ENCODE data around the gene LARGE1. TPM values are rescaled to one million over a fixed set of nuclear protein-coding genes. Genes with fewer than 3 reads are reported as not detected.

The LARGE1 gene
- total and polyA plus RNA-seq, 3 experiments from 2014 or later: 0.07 to 0.27 (median 0.18) TPM

GRCh38 chr22:33535937-33536875 is 384.1 kb downstream of the LARGE1 start:
- H3K4me1 ChIP-seq (ENCODE audit: insufficient read depth, low read length): no peaks in the 10 kb centered on the region
- no peaks in the 10 kb centered on the region for H3K36me3 ChIP-seq (ENCODE audit: insufficient read depth, low read length)
- no peak overlapping the region for H3K4me3 ChIP-seq (ENCODE audit: low read length)
- no peak overlapping the region for H3K27ac Mint-ChIP-seq
- no peak overlapping the region for H3K27ac ChIP-seq (ENCODE audit: low read depth, low read length)
- CTCF ChIA-PET: no interaction called here
- no peak overlapping the region for H3K4me3 Mint-ChIP-seq
- peaks cover 0 to 3% of the 10 kb centered on the region in 2 donors for H3K27me3 Mint-ChIP-seq
- H3K9me3 Mint-ChIP-seq: peaks cover 0 to 4% (median 3%) of the 10 kb centered on the region in 5 donors
- no peaks in the 10 kb centered on the region for H3K9me3 ChIP-seq (ENCODE audit: low read length)
- no peaks in the 10 kb centered on the region for H3K4me1 Mint-ChIP-seq
- no peaks in the 10 kb centered on the region for H3K36me3 Mint-ChIP-seq
- no peaks in the 10 kb centered on the region for H3K27me3 ChIP-seq (ENCODE audit: insufficient read depth, low read length, poor library complexity, severe bottlenecking)
- DNase-seq: no peak
- POLR2A ChIA-PET: no interaction called here

DNA sequence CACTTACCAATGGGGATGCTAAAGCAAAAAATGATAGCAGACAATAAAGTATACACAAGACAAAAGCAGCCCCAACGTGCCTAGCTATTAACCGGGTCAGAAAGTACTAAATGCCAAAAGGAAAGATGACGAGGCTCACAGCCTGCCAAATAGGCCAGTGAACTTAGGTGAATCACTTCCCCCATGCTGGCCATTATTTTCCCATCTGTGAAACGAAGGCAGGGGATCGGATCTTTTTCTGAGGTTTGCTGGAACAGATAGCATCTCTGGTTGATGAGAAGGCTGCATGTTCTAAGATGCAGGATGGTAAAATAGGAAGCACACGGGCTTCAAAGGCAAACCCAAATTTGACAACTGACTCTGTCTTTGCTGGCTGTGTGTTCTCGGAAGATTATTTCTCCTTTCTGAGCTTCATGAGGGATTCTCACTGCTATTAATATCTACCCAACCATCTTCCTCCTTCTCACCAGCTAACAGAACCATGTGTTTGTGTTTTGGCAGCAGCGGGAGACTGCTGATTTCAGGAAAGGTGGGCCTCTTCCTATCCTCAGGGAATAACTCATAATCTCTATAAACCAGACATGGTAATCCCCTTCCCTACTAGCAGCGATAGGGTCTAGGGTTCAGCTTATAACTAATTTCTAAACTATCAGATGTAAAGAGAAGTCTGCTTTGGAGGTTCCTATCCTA is 390.7 kb downstream of the LARGE1 start:
- Histone ChIP-seq H3K4me3 (ENCODE audit: low read length) (no peak overlapping the region), H3K4me1 (ENCODE audit: insufficient read depth, low read length) (no peaks in the 10 kb centered on the region), H3K36me3 (ENCODE audit: insufficient read depth, low read length) (no peaks in the 10 kb centered on the region), H3K27me3 (ENCODE audit: insufficient read depth, low read length, poor library complexity, severe bottlenecking) (no peaks in the 10 kb centered on the region), H3K27ac (ENCODE audit: low read depth, low read length) (no peak overlapping the region), H3K9me3 (ENCODE audit: low read length) (no peaks in the 10 kb centered on the region)
- H3K4me1 Mint-ChIP-seq: no peaks in the 10 kb centered on the region
- ChIA-PET CTCF (no interaction called here), POLR2A (no interaction called here)
- DNase-seq: no peak
- H3K27ac Mint-ChIP-seq: no peak overlapping the region
- no peak overlapping the region for H3K4me3 Mint-ChIP-seq
- H3K27me3 Mint-ChIP-seq: no peaks in the 10 kb centered on the region
- no peaks in the 10 kb centered on the region for H3K36me3 Mint-ChIP-seq
- peaks cover 0 to 8% (median 1%) of the 10 kb centered on the region in 5 donors for H3K9me3 Mint-ChIP-seq

DNA sequence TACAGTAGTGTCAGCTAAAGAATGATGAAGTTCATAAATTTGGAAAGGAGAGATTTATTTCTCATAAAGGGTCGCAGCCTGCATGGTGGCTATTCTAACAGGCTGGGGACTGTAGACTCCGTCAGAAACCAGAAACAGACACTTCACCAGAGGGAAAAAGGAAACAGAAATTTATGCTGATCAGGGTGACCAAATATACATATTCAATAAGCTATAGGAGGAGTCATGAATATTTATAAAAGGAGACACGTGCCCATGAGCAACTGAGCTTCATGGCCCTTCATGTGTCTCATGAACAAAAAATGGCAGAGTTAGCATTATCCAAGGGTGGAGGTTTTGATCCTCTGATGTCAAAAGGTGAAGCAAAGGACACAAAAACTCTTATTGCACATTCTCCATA is 392.1 kb downstream of the LARGE1 start:
- Histone ChIP-seq H3K27ac (ENCODE audit: low read depth, low read length) (no peak overlapping the region), H3K9me3 (ENCODE audit: low read length) (no peaks in the 10 kb centered on the region), H3K27me3 (ENCODE audit: insufficient read depth, low read length, poor library complexity, severe bottlenecking) (no peaks in the 10 kb centered on the region), H3K4me3 (ENCODE audit: low read length) (no peak overlapping the region), H3K36me3 (ENCODE audit: insufficient read depth, low read length) (no peaks in the 10 kb centered on the region), H3K4me1 (ENCODE audit: insufficient read depth, low read length) (no peaks in the 10 kb centered on the region)
- no peak for DNase-seq
- H3K4me3 Mint-ChIP-seq: no peak overlapping the region
- ChIA-PET CTCF (no interaction called here), POLR2A (no interaction called here)
- H3K27ac Mint-ChIP-seq: no peak overlapping the region
- H3K36me3 Mint-ChIP-seq: no peaks in the 10 kb centered on the region
- H3K9me3 Mint-ChIP-seq: peaks cover 0 to 12% (median 3%) of the 10 kb centered on the region in 5 donors
- no peaks in the 10 kb centered on the region for H3K27me3 Mint-ChIP-seq
- H3K4me1 Mint-ChIP-seq: peaks cover 0 to 1% (median 0%) of the 10 kb centered on the region in 3 donors

DNA sequence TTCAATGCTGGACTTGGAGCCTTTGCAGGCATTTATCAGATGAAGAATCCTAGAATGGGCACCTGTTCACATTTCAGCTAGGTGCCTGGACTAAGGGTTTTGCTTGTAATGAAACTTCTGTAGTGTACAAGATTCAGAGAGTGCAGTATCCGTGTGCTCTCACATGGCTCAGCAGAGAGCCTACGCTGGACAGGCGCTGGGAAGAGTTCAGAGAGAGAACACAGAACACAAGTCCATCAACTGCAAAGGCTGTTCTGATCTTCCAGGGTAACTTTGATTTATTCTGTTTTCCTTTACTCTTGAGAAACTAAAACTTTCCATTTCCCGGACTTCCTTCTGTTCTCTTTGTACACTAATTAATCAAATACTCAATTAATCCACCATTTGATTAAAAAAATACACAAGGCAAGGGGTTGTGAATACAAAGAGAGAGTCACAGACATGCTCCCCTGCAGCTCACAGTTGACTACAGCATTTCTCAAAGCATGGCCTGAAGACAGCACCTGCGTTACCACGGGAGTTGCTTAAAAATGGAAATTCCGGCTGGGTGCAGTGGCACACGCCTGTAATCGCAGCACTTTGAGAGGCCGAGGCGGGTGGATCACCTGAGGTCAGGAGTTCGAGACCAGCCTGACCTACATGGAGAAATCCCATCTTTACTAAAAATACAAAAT is 393.7 kb downstream of the LARGE1 start:
- Histone ChIP-seq H3K4me1 (ENCODE audit: insufficient read depth, low read length) (no peaks in the 10 kb centered on the region), H3K9me3 (ENCODE audit: low read length) (no peaks in the 10 kb centered on the region), H3K27me3 (ENCODE audit: insufficient read depth, low read length, poor library complexity, severe bottlenecking) (no peaks in the 10 kb centered on the region), H3K4me3 (ENCODE audit: low read length) (no peak overlapping the region), H3K36me3 (ENCODE audit: insufficient read depth, low read length) (no peaks in the 10 kb centered on the region), H3K27ac (ENCODE audit: low read depth, low read length) (no peak overlapping the region)
- Mint-ChIP-seq H3K4me1 (peaks cover 0 to 2% (median 0%) of the 10 kb centered on the region in 3 donors), H3K36me3 (no peaks in the 10 kb centered on the region), H3K9me3 (peaks cover 0 to 12% (median 2%) of the 10 kb centered on the region in 5 donors), H3K27me3 (no peaks in the 10 kb centered on the region), H3K4me3 (no peak overlapping the region), H3K27ac (no peak overlapping the region)
- ChIA-PET POLR2A (no interaction called here), CTCF (no interaction called here)
- no peak for DNase-seq

- CTCF ChIA-PET: no interaction called here
- no peaks in the 10 kb centered on the region for H3K9me3 ChIP-seq (ENCODE audit: low read length)
- H3K4me3 ChIP-seq (ENCODE audit: low read length): no peak overlapping the region
- H3K27me3 ChIP-seq (ENCODE audit: insufficient read depth, low read length, poor library complexity, severe bottlenecking): no peaks in the 10 kb centered on the region
- H3K36me3 Mint-ChIP-seq: no peaks in the 10 kb centered on the region
- H3K36me3 ChIP-seq (ENCODE audit: insufficient read depth, low read length): no peaks in the 10 kb centered on the region
- H3K27ac ChIP-seq (ENCODE audit: low read depth, low read length): no peak overlapping the region
- no peaks in the 10 kb centered on the region for H3K27me3 Mint-ChIP-seq
- H3K9me3 Mint-ChIP-seq: peaks cover 0 to 12% (median 2%) of the 10 kb centered on the region in 5 donors
- H3K4me1 Mint-ChIP-seq: peaks cover 0 to 2% (median 0%) of the 10 kb centered on the region in 3 donors
- POLR2A ChIA-PET: no interaction called here
- no peaks in the 10 kb centered on the region for H3K4me1 ChIP-seq (ENCODE audit: insufficient read depth, low read length)
- DNase-seq: no peak
- H3K27ac Mint-ChIP-seq: no peak overlapping the region
- H3K4me3 Mint-ChIP-seq: no peak overlapping the region
These were observed 395.6 kb downstream of the LARGE1 start for GRCh38 chr22:33524511-33525260.

DNA sequence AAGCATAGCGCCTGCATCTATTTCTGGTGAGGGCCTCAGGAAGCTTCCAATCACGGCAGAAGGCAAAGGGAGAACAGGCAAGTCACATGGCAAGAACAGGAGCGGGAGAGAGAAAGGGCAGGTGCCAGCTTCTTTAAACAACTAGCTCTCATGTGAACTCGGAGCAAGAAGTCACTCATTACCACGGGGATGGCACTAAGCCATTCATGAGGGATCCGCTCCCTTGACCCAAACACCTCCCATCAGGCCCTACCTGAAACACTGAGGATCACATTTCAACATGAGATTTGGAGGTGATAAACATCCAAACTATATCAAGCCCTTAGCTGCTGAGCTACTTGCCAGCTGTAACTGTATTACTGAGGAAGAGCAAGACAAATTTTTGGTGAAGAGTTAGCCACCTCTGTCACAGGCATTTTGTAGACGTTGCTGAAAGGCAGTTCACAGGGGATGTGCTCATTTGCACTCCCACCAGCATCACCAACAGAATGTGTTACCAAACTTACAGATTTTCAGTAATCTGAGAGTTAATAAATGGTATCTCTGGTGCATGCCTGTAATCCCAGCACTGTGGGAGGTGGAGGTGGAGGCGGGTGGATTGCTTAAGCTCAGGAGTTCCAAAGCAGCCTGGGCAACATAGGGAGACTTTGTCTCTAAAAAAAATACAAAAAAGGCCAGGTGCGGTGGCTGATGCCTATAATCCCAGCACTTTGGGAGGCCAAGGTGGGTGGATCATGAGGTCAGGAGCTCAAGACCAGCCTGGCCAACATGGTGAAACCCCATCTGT is 398.2 kb downstream of the LARGE1 start:
- Mint-ChIP-seq H3K27me3 (no peaks in the 10 kb centered on the region), H3K4me1 (peaks cover 0 to 2% (median 0%) of the 10 kb centered on the region in 3 donors), H3K36me3 (no peaks in the 10 kb centered on the region), H3K27ac (no peak overlapping the region), H3K4me3 (no peak overlapping the region), H3K9me3 (peaks cover 1 to 9% (median 5%) of the 10 kb centered on the region in 5 donors)
- CTCF ChIA-PET: no interaction called here
- Histone ChIP-seq H3K27me3 (ENCODE audit: insufficient read depth, low read length, poor library complexity, severe bottlenecking) (no peaks in the 10 kb centered on the region), H3K4me3 (ENCODE audit: low read length) (no peak overlapping the region), H3K9me3 (ENCODE audit: low read length) (no peaks in the 10 kb centered on the region), H3K4me1 (ENCODE audit: insufficient read depth, low read length) (no peaks in the 10 kb centered on the region), H3K36me3 (ENCODE audit: insufficient read depth, low read length) (no peaks in the 10 kb centered on the region), H3K27ac (ENCODE audit: low read depth, low read length) (no peak overlapping the region)
- POLR2A ChIA-PET: no interaction called here
- no peak for DNase-seq

GRCh38 chr22:33520904-33521780 is 399.1 kb downstream of the LARGE1 start:
- Mint-ChIP-seq H3K4me3 (no peak overlapping the region), H3K4me1 (peaks cover 0 to 2% (median 0%) of the 10 kb centered on the region in 3 donors), H3K36me3 (no peaks in the 10 kb centered on the region), H3K27me3 (no peaks in the 10 kb centered on the region), H3K9me3 (peaks cover 2 to 9% (median 5%) of the 10 kb centered on the region in 5 donors), H3K27ac (peak overlapping the region in 1 of 8 donors; percentile 30)
- DNase-seq: no peak
- Histone ChIP-seq H3K27me3 (ENCODE audit: insufficient read depth, low read length, poor library complexity, severe bottlenecking) (no peaks in the 10 kb centered on the region), H3K4me1 (ENCODE audit: insufficient read depth, low read length) (no peaks in the 10 kb centered on the region), H3K27ac (ENCODE audit: low read depth, low read length) (no peak overlapping the region), H3K36me3 (ENCODE audit: insufficient read depth, low read length) (no peaks in the 10 kb centered on the region), H3K4me3 (ENCODE audit: low read length) (no peak overlapping the region), H3K9me3 (ENCODE audit: low read length) (no peaks in the 10 kb centered on the region)
- ChIA-PET CTCF (no interaction called here), POLR2A (no interaction called here)

Data from CD8-positive, alpha-beta memory T cell (primary cell).